ENCODE results near the gene SNX8.

The SNX8 gene

DNA sequence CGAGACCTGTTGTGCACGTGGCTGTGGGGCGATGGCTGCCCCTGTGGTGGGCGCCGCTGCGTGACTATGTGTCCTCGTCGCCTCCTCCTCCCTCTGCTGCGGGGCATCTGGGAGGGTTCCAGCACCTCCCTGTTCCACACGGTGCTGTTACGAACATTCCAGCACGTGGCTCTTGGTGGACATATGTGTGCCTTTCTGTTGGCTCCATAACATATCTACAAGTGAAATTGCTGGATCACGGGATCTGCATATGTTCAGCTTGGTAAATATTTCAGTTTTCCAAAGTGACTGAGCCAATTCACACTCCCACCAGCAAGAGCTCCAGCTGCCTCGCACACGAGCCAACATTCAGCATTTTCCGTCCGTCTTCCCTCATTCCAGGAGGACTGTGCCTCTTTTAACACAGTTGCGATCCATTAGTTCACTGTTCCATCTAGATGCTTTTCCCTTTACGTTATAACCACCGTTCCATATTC is 25.1 kb downstream of the SNX8 start:
- Mint-ChIP-seq H3K4me3 (no peak overlapping the region), H3K27me3 (ENCODE audit: low read depth) (no peaks in the 10 kb centered on the region), H3K4me1 (ENCODE audit: low read depth) (no peaks in the 10 kb centered on the region), H3K27ac (no peak overlapping the region), H3K9me3 (no peaks in the 10 kb centered on the region), H3K36me3 (ENCODE audit: low read depth) (no peaks in the 10 kb centered on the region)

DNA sequence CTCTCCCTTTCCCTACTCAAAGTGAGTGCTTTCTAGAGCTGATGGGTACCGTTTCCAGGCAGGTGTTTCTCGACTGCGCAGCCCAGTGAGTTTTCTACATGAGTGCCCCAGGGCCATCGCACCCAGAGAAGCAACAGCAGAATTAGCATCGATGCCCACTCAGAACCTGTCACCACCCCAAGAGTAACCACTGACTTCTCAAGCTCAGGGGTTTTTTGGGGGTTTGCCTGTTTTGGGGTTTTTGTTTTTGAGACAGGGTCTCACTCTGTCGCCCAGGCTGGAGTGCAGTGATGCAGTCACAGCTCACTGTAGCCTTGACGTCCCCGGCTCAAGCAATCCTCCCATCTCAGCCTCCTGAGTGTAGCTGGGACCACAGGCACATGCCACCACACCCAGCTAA is 25.7 kb downstream of the SNX8 start:
- Mint-ChIP-seq H3K4me1 (ENCODE audit: low read depth) (no peaks in the 10 kb centered on the region), H3K9me3 (no peaks in the 10 kb centered on the region), H3K27me3 (ENCODE audit: low read depth) (no peaks in the 10 kb centered on the region), H3K36me3 (ENCODE audit: low read depth) (no peaks in the 10 kb centered on the region), H3K27ac (no peak overlapping the region), H3K4me3 (no peak overlapping the region)

DNA sequence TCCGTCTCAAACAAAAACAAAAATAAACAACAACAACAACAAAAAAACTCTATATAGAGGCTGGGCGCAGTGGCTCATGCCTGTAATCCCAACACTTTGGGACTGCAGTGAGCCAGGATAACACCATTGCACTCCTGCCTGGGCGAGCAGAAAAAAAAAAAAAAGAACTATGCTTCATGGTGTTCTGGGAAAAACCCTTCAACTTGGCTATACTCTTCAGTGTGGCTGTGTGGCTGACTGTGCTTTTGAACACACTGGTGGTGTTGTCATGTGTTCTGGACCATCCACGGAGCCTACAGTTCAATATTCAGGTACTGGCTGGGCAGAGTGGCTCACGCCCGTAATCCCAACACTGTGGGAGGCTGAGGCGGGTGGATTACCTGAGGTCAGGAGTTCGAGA is 26.5 kb downstream of the SNX8 start:
- Mint-ChIP-seq H3K27me3 (ENCODE audit: low read depth) (no peaks in the 10 kb centered on the region), H3K36me3 (ENCODE audit: low read depth) (no peaks in the 10 kb centered on the region), H3K4me3 (no peak overlapping the region), H3K9me3 (no peaks in the 10 kb centered on the region), H3K4me1 (ENCODE audit: low read depth) (no peaks in the 10 kb centered on the region), H3K27ac (no peak overlapping the region)

DNA sequence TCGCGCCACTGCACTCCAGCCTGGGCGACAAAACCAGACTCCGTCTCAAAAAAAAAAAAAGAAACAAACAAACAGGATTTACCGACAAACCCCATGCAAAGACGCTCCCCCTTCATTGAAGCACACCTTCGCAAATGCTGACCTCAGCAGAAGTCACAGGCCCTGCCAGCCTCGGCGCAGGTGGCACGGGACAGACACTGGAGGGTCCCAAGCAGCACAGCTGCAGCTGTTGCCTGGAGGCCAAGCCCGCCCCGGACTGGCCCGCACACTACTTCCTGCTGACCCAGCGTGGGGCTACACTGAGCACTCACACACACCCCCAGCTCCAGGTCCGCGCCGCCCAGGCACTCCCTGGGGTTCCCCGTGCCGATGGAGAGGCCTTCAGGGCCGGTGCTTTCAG is 31.2 kb downstream of the SNX8 start:
- Mint-ChIP-seq H3K4me3 (no peak overlapping the region), H3K36me3 (ENCODE audit: low read depth) (no peaks in the 10 kb centered on the region), H3K27ac (no peak overlapping the region), H3K27me3 (ENCODE audit: low read depth) (no peaks in the 10 kb centered on the region), H3K4me1 (ENCODE audit: low read depth) (peaks cover 3% of the 10 kb centered on the region), H3K9me3 (no peaks in the 10 kb centered on the region)

DNA sequence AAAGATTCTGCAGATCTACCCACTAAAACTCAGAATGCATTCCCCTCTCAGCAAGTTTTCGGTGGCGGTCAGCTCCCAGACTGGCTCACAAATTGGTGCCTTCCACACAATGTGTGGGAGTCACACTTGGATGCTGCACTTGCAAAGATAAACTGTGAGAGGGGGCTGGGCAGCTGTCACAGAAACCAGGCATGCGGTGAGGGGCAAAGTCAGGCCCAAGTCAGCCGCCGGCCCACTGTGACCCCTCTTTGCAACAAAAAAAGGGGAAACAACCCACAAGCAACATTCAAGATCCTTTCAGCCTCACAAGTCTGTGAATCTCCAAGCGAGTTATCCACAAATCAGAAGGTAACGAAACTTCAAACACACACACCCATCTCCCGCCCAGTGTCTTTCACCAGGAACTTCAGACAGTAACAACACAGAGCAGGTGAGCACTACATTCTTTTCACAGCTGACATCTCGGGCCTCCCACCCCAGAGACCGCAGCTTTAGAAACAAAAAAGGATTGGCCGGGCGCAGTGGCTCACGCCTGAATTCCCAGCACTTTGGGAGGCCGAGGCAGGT is 32.0 kb downstream of the SNX8 start:
- Mint-ChIP-seq H3K4me3 (no peak overlapping the region), H3K36me3 (ENCODE audit: low read depth) (no peaks in the 10 kb centered on the region), H3K27me3 (ENCODE audit: low read depth) (no peaks in the 10 kb centered on the region), H3K4me1 (ENCODE audit: low read depth) (peaks cover 3% of the 10 kb centered on the region), H3K9me3 (no peaks in the 10 kb centered on the region), H3K27ac (no peak overlapping the region)

DNA sequence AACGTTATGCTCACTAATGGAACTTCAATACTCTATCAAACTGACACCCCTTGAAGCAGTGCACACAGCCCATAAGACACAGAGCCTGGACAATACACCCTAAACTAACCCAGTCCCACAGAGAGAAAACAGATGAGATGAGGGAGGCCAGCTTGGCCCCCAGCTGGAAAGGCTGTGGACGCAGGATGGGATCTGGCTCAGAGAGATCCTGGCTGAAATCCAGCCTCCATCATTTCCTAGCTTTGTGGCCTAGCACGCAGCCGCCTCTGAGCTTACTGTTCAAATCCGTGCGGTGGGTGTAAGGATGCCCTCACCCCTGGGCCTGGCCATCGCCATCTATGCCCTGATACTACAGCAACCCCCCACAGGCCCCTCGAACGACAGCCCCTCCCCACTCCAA is 32.7 kb downstream of the SNX8 start:
- Mint-ChIP-seq H3K9me3 (no peaks in the 10 kb centered on the region), H3K4me1 (ENCODE audit: low read depth) (peaks cover 3% of the 10 kb centered on the region), H3K27me3 (ENCODE audit: low read depth) (no peaks in the 10 kb centered on the region), H3K27ac (no peak overlapping the region), H3K36me3 (ENCODE audit: low read depth) (no peaks in the 10 kb centered on the region), H3K4me3 (no peak overlapping the region)

DNA sequence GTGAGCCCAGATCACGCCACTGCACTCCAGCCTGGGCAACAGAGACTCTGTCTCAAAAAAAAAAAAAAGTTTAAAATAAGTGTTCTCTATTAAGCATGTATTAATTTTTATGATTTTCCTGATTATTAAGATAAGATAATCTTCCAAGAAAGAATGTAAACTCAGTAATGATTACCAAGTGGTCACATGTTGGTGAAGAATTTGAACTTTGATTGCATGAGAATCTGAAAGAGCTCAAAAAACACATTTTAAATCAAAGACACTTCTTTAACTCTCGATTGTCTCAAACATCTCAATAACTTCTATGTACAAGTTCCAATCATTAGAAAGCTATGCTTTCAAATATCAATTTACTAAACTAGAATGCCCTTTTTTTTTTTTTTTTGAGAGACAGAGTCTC is 33.8 kb downstream of the SNX8 start:
- no peak overlapping the region for H3K27ac Mint-ChIP-seq
- H3K4me1 Mint-ChIP-seq (ENCODE audit: low read depth): peaks cover 3% of the 10 kb centered on the region
- H3K36me3 Mint-ChIP-seq (ENCODE audit: low read depth): no peaks in the 10 kb centered on the region
- H3K9me3 Mint-ChIP-seq: no peaks in the 10 kb centered on the region
- H3K4me3 Mint-ChIP-seq: no peak overlapping the region
- H3K27me3 Mint-ChIP-seq (ENCODE audit: low read depth): no peaks in the 10 kb centered on the region

DNA sequence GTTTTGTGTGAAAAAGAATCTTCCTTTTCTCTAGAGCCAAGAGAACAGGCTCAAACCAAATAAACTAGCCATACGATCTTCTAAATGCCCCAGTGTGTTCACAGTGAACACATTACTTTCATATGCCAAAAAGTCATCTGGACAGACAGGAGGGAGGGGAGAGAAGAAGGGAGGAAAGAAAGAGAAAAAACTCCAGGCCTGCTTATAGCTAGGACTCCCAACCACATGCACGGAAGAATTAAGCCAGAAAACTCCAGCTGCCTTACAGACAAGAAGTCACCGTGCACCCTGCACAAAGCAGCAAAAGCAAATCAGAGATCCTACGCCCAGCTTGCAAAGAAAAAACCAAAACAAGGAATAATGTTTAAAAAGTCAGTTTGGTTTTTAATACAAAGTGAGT is 34.3 kb downstream of the SNX8 start:
- no peak overlapping the region for H3K27ac Mint-ChIP-seq

DNA sequence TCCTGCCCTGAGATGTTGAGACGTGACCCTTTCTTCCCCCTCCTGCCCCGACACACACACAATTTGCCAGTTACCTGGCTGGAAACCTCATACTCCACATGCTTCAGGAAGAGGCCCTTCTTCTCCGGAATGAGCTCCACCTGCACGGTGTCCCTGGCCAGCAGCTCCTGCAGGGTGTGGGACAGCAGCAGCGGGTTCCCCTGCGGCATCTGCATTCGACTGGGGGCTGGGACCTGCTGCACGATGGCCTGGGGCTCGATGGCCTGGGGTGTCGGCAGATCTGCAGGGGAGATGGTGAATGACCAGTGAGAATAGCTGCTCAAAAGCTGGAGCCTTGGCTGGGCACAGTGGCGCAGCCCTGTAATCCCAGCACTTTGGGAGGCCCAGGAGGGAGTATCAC is 36.2 kb downstream of the SNX8 start:
- no peaks in the 10 kb centered on the region for H3K9me3 Mint-ChIP-seq
- H3K36me3 Mint-ChIP-seq (ENCODE audit: low read depth): no peaks in the 10 kb centered on the region

More for the DNA sequence above, 34.3 kb downstream of the SNX8 start:
- H3K36me3 Mint-ChIP-seq (ENCODE audit: low read depth): no peaks in the 10 kb centered on the region
- no peaks in the 10 kb centered on the region for H3K9me3 Mint-ChIP-seq
- H3K4me3 Mint-ChIP-seq: no peak overlapping the region
- H3K4me1 Mint-ChIP-seq (ENCODE audit: low read depth): peaks cover 3% of the 10 kb centered on the region
- H3K27me3 Mint-ChIP-seq (ENCODE audit: low read depth): no peaks in the 10 kb centered on the region

DNA sequence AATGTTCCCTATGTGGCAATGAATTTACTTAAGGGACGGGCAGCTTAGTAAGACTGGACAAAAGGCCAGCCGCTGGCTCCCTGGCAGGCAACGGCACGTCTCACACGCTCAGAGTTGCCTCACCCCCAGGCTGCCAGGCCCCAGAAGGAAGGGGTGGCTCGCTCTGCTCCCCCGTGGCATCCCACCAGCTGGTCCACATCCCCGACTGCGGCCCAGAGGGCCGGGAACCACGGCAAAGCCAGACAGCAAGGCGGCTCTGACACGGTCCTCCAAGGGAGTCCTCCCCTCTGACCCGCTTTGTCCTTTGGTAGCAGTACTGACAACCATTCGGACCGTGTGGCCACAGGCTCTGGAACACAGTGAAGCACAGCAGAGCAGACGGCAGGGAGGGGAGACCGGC is 38.1 kb downstream of the SNX8 start:
- no peak overlapping the region for H3K27ac Mint-ChIP-seq
- H3K36me3 Mint-ChIP-seq (ENCODE audit: low read depth): no peaks in the 10 kb centered on the region
- no peaks in the 10 kb centered on the region for H3K27me3 Mint-ChIP-seq (ENCODE audit: low read depth)
- H3K4me3 Mint-ChIP-seq: no peak overlapping the region
- H3K4me1 Mint-ChIP-seq (ENCODE audit: low read depth): peaks cover 3% of the 10 kb centered on the region
- H3K9me3 Mint-ChIP-seq: no peaks in the 10 kb centered on the region

More for the DNA sequence above, 36.2 kb downstream of the SNX8 start:
- no peaks in the 10 kb centered on the region for H3K27me3 Mint-ChIP-seq (ENCODE audit: low read depth)
- no peak overlapping the region for H3K27ac Mint-ChIP-seq
- peaks cover 3% of the 10 kb centered on the region for H3K4me1 Mint-ChIP-seq (ENCODE audit: low read depth)
- H3K4me3 Mint-ChIP-seq: no peak overlapping the region

DNA sequence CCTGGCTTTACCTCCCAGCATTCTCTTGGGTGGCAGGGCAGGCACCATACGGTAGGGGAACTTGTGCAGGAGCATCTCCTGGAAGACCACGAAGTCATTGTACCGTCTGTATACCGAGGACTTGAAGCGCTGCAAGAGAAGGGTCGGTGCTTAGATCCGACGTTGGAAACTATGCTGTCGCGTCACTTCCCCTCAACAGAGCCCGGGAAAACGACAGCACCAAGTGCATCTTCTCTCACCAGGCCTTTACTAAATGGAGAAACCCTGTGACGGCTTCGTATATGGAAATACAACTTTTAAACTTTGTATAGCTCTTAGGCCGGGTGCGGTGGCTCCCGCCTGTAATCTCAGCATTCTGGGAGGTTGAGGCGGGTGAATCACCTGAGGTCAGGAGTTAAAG is 39.1 kb downstream of the SNX8 start:
- Mint-ChIP-seq H3K27me3 (ENCODE audit: low read depth) (no peaks in the 10 kb centered on the region), H3K9me3 (no peaks in the 10 kb centered on the region), H3K36me3 (ENCODE audit: low read depth) (no peaks in the 10 kb centered on the region), H3K4me1 (ENCODE audit: low read depth) (peaks cover 3% of the 10 kb centered on the region), H3K27ac (no peak overlapping the region), H3K4me3 (no peak overlapping the region)

DNA sequence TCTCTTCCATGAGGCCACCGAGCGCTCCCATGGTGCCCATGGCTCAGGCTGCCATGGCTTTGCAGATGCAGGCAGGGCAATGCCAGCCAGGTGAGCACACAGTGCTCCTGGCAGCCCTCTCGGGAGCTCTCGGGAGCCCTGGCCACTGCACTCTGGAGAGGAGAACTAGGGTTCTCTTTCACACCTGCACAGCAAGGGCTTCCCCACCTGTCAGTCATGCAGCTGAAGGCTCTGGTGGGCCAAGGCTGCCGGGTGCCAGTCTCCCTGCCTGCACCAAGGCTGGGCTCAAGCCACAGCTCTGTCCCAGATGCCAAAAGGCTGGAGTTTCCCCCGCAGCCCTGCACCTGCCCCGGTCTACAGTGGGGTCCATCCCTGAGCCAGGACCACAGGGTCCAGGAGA is 39.6 kb downstream of the SNX8 start:
- Mint-ChIP-seq H3K27me3 (ENCODE audit: low read depth) (no peaks in the 10 kb centered on the region), H3K4me1 (ENCODE audit: low read depth) (no peaks in the 10 kb centered on the region), H3K27ac (no peak overlapping the region), H3K4me3 (no peak overlapping the region), H3K9me3 (no peaks in the 10 kb centered on the region), H3K36me3 (ENCODE audit: low read depth) (no peaks in the 10 kb centered on the region)

DNA sequence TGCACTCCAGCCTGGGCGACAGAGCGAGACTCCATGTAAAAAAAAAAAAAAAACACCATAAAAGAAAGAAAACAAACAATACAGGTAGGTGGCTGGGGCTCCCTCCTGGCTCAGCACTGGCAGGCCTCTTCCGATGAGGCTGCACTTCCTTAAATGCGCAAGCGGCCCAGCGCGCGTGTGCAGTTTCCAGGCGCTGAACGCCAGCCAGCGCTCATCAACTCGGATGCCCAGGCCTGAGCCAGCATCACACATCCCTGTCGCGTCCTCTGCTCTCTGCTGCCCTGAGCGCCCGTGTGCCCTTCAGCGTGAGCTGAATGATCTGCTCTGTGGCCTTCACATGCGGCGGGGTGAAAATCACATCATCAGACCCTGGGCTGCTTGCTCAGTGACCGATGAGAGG is 40.4 kb downstream of the SNX8 start:
- Mint-ChIP-seq H3K36me3 (ENCODE audit: low read depth) (no peaks in the 10 kb centered on the region), H3K27me3 (ENCODE audit: low read depth) (no peaks in the 10 kb centered on the region), H3K4me1 (ENCODE audit: low read depth) (no peaks in the 10 kb centered on the region), H3K27ac (no peak overlapping the region), H3K9me3 (no peaks in the 10 kb centered on the region), H3K4me3 (no peak overlapping the region)

DNA sequence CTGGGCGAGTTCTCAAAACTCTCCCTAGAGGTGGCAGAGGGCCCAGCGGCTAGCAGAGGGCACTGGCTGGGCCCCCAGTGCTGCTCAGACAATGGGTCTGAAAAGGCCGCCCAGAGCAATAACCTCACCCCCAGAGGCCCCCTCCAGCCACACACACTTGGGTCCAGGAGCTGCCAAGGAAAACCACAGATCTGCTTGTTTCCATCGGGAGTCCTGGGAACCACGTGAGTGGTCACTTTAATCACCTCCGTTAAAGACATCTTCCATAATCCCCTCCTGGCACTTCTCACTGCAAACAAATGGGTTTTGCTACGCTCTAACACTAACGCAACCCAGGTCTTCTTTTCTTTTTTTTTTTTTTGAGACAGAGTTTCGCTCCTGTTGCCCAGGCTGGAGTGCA is 42.2 kb downstream of the SNX8 start:
- Mint-ChIP-seq H3K9me3 (no peaks in the 10 kb centered on the region), H3K27ac (no peak overlapping the region), H3K4me1 (ENCODE audit: low read depth) (no peaks in the 10 kb centered on the region), H3K4me3 (no peak overlapping the region), H3K27me3 (ENCODE audit: low read depth) (no peaks in the 10 kb centered on the region), H3K36me3 (ENCODE audit: low read depth) (no peaks in the 10 kb centered on the region)

DNA sequence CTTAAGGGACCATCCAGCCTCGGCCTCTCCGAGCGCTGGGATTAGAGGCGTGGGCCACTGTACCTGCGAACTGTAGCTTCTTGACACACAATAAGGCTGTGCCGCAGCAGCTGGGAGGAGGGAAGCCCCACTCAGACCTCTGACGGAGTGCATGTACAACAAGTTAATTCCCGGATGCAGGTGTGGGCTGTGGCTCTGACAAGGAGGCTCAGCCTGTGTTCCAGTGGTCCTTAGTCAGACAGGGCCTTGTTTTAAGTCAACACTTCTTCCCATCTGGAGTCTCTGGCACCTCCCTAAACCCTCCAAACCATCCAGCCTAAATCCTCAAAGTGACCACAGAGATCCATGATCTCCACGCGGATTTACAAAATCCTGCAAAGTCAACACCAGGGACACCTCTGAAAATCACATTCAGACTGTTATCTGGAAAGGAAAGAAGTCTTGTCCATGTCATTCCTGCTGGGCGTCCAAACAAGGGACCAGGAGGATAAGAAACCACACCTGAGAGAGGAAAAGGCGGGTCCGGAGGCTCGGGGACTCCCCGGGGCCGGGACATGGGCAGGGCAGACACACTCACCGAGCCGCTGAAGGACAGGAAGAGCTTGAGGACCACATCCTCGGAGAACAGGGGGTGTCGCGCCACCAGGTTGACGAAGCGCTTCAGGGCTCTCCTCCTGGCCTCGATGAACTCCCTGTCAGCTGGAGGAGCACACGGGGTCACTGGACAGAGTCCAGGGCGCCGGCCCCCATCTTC is 42.8 kb downstream of the SNX8 start:
- no peaks in the 10 kb centered on the region for H3K4me1 Mint-ChIP-seq (ENCODE audit: low read depth)
- H3K9me3 Mint-ChIP-seq: no peaks in the 10 kb centered on the region
- H3K36me3 Mint-ChIP-seq (ENCODE audit: low read depth): no peaks in the 10 kb centered on the region
- no peak overlapping the region for H3K4me3 Mint-ChIP-seq
- H3K27ac Mint-ChIP-seq: no peak overlapping the region
- H3K27me3 Mint-ChIP-seq (ENCODE audit: low read depth): no peaks in the 10 kb centered on the region

Data from T-helper 1 cell treated with Interleukin-12 subunit alpha and Interleukin-12 subunit beta and Interleukin-4 antibody, amounts not matched to agents 30 μg/mL and 1 μg/mL, for 36 hours (primary cell).